ENCODE results near the gene CEP131.

The CEP131 gene

GRCh38 chr17:81199482-81199830 lies 23.3 kb downstream of the CEP131 start:
- no peak for DNase-seq (ENCODE audit: low read depth)

GRCh38 chr17:81198826-81199481 lies 23.8 kb downstream of the CEP131 start:
- DNase-seq (ENCODE audit: low read depth), result no peak

- no peak for DNase-seq (ENCODE audit: low read depth)
Measured at GRCh38 chr17:81197831-81198490, 24.8 kb downstream of the CEP131 start.

GRCh38 chr17:81197409-81197795 lies 25.4 kb downstream of the CEP131 start:
- no peak for DNase-seq (ENCODE audit: low read depth)

- DNase-seq (ENCODE audit: low read depth), result no peak
Measured at GRCh38 chr17:81196505-81197408, 26.0 kb downstream of the CEP131 start.

- DNase-seq (ENCODE audit: low read depth), result no peak
Measured at GRCh38 chr17:81195941-81196495, 26.7 kb downstream of the CEP131 start.

- DNase-seq (ENCODE audit: low read depth), result no peak
Measured at GRCh38 chr17:81194941-81195901, 27.5 kb downstream of the CEP131 start.

GRCh38 chr17:81194225-81194760 lies 28.5 kb downstream of the CEP131 start:
- DNase-seq (ENCODE audit: low read depth), result no peak

- DNase-seq (ENCODE audit: low read depth), result no peak
Measured at GRCh38 chr17:81193470-81194224, 29.1 kb downstream of the CEP131 start.

- DNase-seq (ENCODE audit: low read depth), result no peak
Measured at GRCh38 chr17:81193051-81193410, 29.7 kb downstream of the CEP131 start.

- no peak for DNase-seq (ENCODE audit: low read depth)
Measured at GRCh38 chr17:81192386-81193050, 30.2 kb downstream of the CEP131 start.

GRCh38 chr17:81191646-81192045 lies 31.1 kb downstream of the CEP131 start:
- no peak for DNase-seq (ENCODE audit: low read depth)

- no peak for DNase-seq (ENCODE audit: low read depth)
Measured at GRCh38 chr17:81191116-81191515, 31.6 kb downstream of the CEP131 start.

GRCh38 chr17:81190591-81190990 lies 32.2 kb downstream of the CEP131 start:
- DNase-seq (ENCODE audit: low read depth), result no peak

- no peak for DNase-seq (ENCODE audit: low read depth)
Measured at GRCh38 chr17:81189670-81190530, 32.9 kb downstream of the CEP131 start.

- DNase-seq (ENCODE audit: low read depth), result no peak
Measured at GRCh38 chr17:81189016-81189415, 33.7 kb downstream of the CEP131 start.

- DNase-seq (ENCODE audit: low read depth), result no peak
Measured at GRCh38 chr17:81188491-81188840, 34.3 kb downstream of the CEP131 start.

GRCh38 chr17:81187586-81188490 lies 34.9 kb downstream of the CEP131 start:
- DNase-seq (ENCODE audit: low read depth), result no peak
